H1 (cell line): ENCODE measurements around the gene ULBP3. TPM values are rescaled to one million over a fixed set of nuclear protein-coding genes. Genes with fewer than 3 reads are reported as not detected.

Source experiments
- CHD7 ChIP-seq: fragments of 300-600 bp; sonication (generic); IDR thresholded peaks from 2 replicates; pipeline ENCODE4 v1.7.1; 2012; ENCODE audit warnings: low read length, moderate library complexity, mild to moderate bottlenecking, inconsistent platforms; ENCODE audit not compliant: insufficient replicate concordance
- CTBP2 ChIP-seq: IDR thresholded peaks from 2 replicates; pipeline ENCODE4 v1.7.0; 2011; ENCODE audit warnings: borderline replicate concordance, mild to moderate bottlenecking, moderate library complexity, mixed read lengths, low read length; ENCODE audit not compliant: insufficient read depth, insufficient read length
- NANOG ChIP-seq: IDR thresholded peaks from 2 replicates; pipeline ENCODE4 v1.6.1; 2011; ENCODE audit warnings: low read length, low read depth, mild to moderate bottlenecking, inconsistent platforms; ENCODE audit not compliant: insufficient read depth, poor library complexity, severe bottlenecking
- NRF1 ChIP-seq: IDR thresholded peaks from 2 replicates; pipeline ENCODE4 v1.6.1; 2011; ENCODE audit warnings: mild to moderate bottlenecking, low read depth, low read length, improper control_type of control experiment
- SRF ChIP-seq: IDR thresholded peaks from 2 replicates; pipeline ENCODE4 v1.6.1; 2011; ENCODE audit warnings: mild to moderate bottlenecking, low read depth, low read length, moderate library complexity
- polyA plus RNA-seq, 7 experiments: library from polyadenylated mRNA; depleted of rRNA in 3 of 7; stranded (reverse) in 5 of 7; unstranded in 2 of 7; fragments of >200 nt in 5 of 7; fragments of 200-250 nt in 2 of 7; gene quantifications; 1 replicate in 5 of 7; 2 replicates in 1 of 7; 4 replicates in 1 of 7; pipeline versions ENCODE4 v1.2.1 to v1.2.3, GENCODE V29; 2011 to 2013; ENCODE audit warnings: missing spikeins in 2 of 7, mixed read lengths in 2 of 7
- total RNA-seq: library from RNA; stranded (reverse); fragmentation: NEBNext Ultra II Directional; extraction: Animal tissue kit (Norgen Biotek cat#: 25700); gene quantifications from 2 replicates; pipeline ENCODE4 v1.2.1, GENCODE V29; 2021

ULBP3 gene
- total and polyA plus RNA-seq, 2 of the 8 experiments (the other 6 are each of a cell fraction or from before 2014, with no cell fraction given): 1.9 to 4.2 TPM

GRCh38 chr6:150118627-150119026 is 49.7 kb upstream of the ULBP3 start (continued):
- no peak for TF ChIP-seq CHD7
- TF ChIP-seq SRF: no peak
- no peak for TF ChIP-seq CTBP2
- no peak for TF ChIP-seq NRF1
- TF ChIP-seq NANOG: no peak
